Activated CD4-positive, CD25-positive, alpha-beta regulatory T cell (primary cell): ENCODE data around the gene PTPN13.

Experiments
- DNase-seq, 4 experiments: peaks; one replicate each; lab custom pipeline; 2025; lab: John Stamatoyannopoulos, UW

Gene PTPN13

DNA sequence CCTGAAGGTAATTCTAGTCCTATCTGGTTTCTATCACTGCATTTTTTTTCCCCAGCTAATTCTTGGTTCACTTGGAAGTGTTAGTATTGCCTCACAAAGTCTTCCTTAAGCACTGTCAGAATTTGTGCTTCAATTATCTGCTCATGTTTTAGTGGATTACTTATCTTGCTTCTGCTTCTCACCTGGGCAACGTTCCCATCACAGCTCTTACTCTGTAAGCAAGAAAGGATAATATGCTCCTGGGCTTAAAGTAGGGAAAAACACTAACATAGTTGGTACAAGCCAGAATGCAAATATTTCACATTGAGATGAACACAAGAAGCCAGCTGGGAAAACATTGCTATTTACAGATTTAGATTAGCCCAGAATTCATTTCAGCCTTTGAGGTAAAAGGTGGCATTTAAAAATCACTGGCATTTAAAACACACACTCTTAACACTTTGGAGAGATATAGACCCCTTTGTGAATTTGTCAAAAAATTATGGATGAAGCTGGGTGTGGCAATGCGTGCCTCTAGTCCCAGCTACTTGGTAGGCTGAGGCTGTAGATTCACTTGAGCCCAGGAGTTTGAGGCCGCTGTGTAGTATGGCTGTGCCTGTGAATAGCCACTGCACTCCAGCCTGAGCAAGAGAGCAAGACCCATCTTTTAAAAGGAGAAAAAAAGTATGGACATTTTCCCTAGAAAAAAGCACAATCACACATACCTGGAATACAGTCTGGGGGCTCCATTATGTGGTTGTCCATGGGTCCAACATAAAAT is 6.6 kb upstream of the PTPN13 start:
- no peak for DNase-seq

DNA sequence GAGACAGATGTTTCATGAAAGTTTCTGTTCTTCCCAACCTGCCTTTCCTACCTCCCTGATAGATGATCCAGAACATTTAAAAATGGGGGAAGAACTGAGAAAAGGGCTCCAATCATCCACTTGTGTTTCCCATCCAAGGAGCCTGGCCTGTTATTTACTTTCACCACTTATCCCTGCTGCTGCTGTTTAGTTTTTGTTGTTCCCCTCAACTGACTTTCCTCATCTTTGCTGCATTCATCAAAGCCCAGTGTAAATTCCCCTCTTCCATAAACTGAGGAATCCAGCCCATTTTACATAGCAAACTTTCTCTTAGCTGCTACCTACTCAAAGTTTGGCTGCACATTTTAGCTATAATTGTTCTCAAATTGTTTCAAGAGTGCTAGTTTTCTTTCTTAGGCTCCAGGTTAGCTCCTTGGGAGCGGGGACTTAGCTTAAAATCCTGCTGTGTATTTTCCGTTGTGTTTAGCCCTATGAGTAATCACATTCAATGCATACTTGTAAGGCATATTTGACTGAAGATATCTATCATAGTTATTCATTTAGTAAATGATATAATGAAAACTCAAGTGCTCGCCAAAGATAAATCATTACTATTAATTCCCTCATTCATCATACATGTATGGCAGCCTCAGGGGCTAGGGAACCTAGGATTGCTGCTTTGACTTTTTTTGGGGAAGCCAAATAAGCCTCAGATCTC is 1.4 kb upstream of the PTPN13 start:
- no peak for DNase-seq

DNA sequence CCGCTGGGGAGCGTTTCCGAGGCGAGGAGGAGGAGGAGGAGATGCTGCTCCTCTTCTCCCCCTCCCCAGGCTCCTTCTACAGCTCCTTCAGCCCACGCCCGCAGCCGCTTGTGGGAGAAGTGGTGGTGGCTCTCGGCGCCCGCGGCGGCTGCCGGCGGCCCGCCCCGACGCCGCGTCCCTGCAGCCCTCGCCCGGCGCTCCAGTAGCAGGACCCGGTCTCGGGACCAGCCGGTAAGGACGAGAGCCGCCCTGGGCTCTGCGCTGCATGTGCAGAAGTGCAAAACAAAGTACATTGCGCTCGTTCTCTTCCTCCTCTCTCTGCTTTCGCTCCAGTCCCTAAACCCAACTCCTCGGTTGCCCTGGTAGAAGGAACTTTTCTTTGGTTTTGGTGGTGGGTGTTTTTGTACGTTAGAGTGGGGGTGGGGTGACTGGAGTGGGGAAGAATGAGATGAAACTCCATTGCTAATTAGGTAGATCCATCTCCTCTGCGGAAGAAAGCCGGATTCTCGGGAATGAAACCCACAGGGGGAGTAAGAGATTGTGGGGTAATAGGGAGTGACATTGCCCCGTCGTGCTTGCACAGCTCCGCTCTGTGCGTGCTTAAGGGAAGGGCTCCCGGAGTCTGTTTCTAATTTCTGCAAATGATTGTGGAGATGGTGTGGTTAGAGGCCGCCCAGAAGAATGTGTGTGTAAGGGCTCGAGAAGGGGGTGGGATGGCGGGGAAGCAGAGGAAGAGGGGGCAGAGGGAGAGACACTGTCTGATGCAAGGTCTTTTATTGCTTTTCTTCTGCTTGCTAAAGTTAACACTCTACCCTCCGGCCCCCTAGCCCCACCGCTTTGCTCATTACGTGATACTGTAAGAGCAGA is 677 bp downstream of the PTPN13 start:
- DNase-seq = no peak

DNA sequence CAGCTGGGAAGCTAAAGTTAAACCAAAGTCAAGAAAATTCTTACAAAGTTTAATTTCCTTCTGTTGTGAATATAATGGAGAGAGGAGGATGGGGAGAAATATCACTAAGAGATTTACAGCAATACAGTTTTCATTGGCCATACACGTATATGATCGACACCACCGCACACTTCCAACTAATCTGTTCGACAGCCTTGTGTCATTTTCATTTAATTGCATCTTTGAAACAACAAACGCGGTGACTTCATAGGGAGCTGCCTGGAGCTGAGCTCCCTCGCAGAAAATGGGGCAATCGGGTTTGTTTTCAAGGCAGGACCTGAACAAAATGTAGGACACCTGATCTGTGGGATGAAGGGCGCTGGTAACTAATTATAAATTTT is 1.3 kb downstream of the PTPN13 start:
- DNase-seq = no peak

DNA sequence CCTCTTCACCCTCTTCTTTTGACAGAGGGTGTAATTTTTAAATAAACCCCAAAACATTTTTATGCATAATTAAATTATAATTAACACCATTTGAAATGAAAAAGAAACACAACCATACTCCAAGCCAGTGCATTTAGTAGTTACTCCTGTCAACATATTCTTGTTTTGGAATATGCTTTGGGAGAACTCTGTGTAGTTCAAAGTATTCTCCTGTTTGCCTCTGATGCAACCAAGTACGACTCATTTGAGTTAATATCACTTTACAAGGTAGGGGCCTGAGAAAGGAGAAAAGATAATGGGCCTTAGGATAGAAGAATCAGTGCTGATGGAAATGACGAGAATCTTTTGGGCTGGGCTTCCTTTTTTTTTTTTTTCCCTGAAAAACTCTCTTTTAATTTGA is 2.7 kb downstream of the PTPN13 start:
- DNase-seq = no peak

DNA sequence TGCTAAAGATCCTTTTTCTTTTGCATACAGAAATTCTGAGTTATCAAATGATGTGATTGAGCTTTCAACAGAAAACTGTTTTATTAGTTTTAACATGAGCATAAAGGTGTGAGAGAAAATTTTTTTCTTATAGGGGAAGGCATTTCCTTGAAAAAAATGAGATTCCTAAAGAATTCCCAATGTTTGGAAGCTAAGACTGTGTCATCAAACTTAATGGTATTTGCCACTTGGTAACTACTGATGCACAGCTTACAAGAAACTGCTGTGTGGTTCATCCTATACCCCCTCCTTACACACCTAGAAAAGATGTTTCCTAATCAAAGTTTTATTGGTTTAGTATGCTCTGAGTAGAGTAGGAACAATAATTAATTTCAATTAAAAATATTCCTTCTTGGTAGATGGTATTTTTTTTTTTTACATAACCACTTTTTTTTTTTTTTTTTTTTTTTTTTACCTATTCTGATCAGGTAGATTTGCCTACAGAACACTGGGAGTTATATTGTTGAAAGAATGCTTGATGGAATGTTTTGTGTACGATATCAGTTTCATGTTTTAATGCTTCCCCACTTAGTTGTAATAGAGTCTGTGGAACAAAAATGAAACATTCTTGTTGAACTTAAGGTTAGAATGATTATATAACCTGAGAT is 6.0 kb downstream of the PTPN13 start:
- DNase-seq = no peak

DNA sequence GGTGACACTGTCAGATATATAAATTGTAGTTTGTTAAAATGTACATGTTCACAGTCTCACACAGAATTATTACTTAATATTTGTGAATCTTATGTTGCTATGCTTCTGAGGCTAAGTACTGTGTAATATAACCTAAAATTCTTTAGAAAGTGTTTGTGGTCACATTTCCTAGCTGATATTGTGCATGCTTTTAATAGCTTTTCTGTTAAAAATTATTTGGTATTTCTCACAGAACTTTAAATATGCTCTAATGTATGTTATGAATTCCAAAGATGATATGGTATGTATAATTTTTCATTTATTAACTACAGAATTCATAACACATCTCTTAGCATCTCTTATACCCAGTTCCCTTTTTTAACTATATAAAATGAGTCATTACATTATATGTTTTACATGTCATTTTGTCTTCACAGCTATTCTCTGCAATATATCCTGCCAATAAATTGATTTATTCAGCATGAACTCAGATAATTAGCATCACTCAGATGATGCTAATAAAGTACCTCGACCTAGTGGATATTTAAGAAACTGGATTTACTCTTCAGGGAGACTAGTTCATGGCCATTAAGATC is 9.3 kb downstream of the PTPN13 start:
- DNase-seq = no peak

DNA sequence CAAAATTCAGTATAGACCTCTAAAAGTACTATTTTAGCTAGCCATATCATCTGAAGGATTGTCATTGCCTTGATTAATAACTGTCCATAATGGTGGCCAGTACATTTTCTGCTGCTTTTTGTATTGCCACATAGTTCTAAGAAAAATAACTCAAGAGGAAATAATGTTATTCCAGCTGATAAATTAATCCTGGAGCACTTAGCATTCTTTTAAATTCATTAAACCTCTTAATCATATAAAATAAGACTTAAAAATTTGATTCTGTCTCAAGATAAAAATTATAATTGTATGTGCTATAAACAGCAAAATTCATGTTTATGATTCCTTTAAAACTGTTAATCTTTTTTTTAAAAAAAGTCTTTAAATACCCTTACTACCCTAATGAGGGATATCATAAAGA is 12.7 kb downstream of the PTPN13 start:
- no peak for DNase-seq

DNA sequence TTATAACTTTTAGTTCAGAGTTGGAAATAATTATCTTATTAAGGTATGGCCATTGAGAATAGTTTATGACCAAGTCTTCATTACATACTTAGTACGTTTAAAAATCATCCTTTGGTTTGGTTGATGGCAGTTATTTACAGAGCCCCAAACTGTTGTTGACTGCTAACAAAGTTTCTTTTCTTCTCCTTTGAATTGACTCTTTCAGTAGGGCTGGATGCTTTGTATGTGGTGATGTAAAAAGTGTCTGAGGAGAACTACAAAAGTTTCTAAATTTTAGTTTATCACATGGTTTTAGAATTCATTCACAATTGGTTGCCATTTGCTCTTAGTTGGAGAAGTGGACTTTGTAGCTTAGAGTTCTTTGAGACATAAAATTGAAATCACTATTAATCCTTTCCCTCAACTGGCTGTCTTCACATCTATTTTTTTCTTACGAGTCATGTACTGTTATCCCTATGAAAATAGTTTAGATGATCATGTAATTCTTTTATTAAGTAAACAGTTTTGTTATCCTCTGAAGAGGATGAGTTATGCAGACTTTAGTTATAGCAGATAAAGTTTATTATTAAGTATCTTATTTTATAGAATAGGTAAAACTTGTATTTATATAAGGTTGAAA is 14.8 kb downstream of the PTPN13 start:
- no peak for DNase-seq

DNA sequence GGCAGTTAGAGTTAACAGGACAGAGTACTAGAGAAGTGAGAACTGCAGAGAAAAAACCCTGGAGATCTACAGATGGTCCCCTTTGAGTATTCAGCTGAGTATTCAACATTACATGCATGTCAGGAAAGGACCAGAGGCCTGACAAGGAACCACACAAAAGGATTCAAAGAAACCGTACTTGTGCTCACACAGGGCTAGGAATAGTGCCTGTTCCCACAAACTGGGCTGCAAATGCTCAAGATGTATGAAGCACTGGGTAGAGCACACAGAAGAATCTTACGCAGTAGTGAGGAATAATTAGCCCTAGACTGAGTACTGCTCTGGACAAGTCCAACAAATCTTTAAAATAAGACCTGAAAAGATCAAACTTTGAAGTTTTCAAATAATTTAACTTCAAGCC is 17.6 kb downstream of the PTPN13 start:
- DNase-seq = no peak

DNA sequence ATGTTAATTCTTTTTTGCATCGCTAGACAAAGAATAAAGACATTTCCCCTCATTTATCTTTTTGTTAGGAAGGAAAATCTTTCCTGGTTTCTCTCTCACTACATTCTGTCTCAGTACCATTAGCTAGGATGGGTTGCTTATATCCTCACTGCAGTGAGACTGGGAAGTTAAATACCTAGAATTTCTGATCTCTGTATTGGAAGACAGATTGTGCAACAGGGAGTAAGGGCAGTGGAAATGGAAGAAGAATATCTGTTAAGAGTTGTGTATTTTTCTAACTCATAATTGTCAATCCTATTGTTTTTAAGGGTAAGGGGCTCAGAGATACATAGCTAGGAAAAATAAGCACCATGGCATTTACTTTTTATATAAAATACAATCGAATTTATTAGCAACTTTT is 19.6 kb downstream of the PTPN13 start:
- no peak for DNase-seq

DNA sequence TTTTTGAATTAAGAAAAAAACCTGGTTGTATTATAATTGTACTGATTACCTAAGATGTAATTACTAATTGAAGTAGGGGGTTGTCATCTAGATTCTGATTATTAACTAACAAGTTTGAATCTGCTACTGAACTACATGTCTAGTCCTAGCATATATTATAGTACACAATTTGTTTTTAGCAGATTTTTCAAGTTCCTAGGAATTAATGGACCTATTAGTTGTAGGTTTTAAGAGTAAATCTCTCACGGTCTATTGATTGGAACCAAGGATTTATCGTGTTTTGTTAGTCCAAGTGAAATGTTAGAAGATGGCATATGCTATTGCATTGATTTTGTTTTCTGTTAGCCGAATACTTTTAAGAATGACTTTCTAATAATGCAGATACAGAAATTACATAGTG is 20.8 kb downstream of the PTPN13 start:
- no peak for DNase-seq

DNA sequence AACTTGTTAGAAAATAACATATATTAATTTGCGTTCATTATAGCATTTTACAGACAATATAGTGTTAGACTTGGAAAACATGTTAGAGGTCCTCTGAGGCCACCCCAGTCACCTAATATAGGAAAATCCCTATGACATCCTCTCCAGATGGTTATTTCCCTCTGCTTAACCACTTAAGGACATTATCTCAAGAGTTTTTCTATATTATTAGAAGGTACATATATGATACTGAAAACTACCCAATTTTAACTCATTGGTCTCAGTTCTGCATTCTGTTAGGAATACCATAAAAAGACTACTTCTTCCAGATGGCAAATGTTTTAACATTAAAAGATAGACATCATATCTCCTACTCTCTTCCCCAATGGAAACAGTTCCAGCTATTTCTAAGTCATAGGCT is 21.4 kb downstream of the PTPN13 start:
- no peak for DNase-seq

DNA sequence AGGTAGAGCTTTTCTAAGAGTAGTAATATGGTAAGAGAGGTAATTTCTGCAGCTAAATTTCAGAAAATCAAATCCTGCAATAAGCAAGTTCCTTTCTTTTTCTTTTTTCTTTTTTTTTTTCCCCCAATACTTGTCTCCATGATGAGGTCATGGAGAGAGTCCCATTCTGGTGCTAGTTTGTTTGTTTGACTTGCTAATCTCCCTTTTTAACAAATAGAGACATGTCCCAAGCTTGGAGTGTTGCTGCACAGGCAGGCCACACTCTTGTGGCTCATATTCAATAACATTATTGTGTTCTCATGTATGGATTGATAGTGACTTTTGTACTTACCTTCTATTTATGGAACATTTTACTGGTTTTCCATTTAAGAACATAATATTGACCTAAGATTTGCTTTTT is 25.5 kb downstream of the PTPN13 start:
- DNase-seq = no peak

DNA sequence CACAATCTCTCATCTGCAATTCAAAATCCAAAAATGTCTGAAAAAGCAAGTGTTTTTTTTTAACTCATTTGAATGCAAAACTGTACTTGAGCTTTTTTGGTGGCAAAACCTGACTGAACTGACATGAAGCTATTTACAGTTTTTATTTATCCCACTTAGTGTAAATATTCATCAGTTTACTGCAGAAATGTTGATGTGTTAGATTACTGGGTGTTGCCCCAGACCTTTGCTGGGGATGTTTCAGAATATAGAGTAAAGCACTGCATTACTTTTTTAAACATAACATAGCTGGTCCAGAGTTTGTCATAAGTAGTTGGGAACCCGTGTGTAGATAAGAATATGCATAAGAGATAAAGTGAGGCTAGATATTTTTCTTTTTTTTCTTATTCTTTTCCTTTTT is 27.3 kb downstream of the PTPN13 start:
- no peak for DNase-seq

DNA sequence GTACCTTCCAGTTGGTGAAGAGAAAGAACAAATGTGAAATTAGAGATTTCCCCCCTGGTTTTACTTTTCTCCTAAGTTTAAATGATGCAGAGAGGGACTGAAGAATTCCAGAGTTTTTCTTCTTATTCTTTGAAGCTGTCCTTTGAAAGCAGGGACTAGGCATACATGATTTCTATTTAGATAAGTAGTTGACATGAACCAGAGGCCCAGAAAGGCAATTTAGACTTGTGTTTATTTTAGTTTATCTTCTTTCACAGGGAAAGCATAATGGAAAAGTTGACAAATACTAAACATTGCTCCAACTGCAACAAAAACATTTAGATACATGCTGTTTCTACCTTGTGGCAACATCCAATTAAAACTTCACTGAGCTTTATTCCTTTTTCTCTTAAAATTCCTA is 32.0 kb downstream of the PTPN13 start:
- DNase-seq = no peak

DNA sequence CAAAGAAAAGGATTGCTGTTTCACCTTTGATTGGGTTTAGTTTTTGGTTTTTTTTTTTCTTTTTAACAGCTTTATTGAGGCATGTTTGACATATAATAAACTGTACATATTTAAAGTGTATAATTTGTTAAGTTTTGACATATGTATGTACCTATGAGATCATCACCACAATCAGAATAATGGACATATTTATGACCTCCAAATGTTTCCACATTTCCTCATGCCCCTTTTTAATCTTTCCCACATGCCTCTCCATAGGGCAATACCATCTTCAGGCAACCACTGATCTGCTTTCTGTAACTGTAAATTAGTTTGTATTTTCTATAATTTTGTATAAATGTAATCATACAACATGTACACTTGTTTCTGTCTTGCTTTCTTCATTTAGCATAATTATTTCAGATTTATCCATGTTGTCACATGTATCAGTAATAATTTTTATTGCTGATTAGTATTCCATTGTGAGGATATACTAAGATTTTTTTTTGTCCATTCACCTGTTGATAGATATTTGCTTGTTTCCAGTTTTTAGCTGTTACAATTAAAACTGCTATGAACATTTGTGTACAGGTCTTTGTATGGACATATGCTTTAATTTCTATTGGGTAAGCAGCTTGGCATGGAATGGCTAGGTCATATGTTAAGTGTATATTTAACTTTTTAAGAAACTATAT is 33.5 kb downstream of the PTPN13 start:
- no peak for DNase-seq

DNA sequence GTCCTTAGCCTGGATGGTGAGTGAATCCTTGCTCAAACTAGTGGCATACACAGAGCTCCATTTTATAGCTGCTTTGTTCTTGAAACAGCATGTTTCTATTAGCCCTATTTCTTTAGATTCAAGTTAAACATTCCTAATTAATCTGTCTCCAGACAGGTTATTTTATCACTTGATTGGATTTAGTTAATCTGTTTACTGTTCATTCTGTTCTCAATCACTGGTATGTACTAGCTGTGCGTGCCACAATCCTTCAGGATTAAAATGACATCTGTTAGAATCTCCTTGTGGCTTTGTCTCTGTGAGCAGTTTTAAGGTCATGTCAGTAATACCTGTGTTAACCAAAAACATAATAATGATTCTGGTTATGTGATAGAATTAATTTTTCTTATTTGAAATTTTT is 36.5 kb downstream of the PTPN13 start:
- DNase-seq = no peak

DNA sequence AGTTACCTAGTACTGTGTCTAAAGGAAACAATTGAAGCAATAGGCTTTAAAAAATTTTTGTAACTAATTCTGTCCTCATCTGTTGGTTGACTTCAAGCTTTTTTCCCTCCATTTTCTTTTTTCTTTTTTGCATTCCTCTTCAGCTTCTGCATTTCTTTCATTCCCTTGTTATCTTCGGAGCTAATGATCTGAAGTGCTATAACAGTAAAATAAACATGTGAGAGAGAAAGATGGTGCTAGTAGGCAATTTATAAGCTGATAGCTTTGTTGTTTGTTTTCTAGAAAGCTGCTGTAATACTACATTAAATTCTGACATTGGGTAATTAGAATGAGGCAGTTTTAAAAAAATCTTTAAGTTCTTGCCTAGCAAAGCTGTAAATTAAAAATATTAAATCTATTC is 37.1 kb downstream of the PTPN13 start:
- DNase-seq = no peak

DNA sequence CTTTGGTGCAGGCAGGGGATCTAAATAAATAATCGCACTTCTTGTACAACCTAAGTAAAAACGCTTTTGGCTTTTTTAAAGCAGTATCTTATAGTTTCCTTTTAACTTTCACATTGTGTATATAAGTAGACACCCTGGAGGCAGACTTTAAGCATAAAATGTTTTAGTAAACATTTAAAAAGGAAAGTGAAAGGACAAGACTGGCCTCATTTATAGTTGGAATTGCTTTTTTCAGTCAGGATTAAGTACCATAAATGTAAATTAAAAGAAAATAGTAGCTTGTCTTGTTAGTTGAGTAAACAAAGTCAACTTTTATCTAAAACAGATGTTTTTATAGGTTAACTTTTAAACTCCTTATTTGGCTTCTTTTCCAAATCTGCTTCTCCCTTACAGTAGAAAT is 39.7 kb downstream of the PTPN13 start:
- DNase-seq = no peak

DNA sequence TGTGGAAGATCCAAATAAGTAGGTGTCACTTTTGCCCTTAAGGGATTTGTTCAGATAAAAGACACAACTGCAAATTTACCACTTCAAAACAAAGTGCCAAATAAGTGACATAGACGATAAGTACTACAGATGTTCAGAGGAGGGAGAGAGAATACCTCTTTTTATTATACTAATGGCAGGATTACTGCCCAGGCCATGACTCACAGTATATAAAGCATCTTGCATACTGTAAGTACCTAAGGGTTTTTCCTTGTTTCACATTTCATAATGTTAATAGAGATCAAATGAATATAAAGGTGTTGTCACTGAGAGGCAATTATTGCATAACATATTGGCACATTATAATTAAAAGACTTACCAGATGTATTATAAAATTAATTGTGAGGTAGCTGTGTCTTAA is 46.4 kb downstream of the PTPN13 start:
- no peak for DNase-seq
